HG03108 (cell line): Measurements from ENCODE around the gene MYL7.
"Not testable (repeated sequence)": the region's sequence is repeated elsewhere in the genome, so short reads cannot be mapped to it uniquely, and the experiment has no call there.

Source experiments
- ATAC-seq: cut with Tn5 transposase; IDR thresholded peaks from one replicate; pipeline ENCODE4 v1.9.1; 2021; ENCODE audit warnings: moderate library complexity; ENCODE audit not compliant: unreplicated experiment

The MYL7 gene, protein sequence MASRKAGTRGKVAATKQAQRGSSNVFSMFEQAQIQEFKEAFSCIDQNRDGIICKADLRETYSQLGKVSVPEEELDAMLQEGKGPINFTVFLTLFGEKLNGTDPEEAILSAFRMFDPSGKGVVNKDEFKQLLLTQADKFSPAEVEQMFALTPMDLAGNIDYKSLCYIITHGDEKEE

DNA sequence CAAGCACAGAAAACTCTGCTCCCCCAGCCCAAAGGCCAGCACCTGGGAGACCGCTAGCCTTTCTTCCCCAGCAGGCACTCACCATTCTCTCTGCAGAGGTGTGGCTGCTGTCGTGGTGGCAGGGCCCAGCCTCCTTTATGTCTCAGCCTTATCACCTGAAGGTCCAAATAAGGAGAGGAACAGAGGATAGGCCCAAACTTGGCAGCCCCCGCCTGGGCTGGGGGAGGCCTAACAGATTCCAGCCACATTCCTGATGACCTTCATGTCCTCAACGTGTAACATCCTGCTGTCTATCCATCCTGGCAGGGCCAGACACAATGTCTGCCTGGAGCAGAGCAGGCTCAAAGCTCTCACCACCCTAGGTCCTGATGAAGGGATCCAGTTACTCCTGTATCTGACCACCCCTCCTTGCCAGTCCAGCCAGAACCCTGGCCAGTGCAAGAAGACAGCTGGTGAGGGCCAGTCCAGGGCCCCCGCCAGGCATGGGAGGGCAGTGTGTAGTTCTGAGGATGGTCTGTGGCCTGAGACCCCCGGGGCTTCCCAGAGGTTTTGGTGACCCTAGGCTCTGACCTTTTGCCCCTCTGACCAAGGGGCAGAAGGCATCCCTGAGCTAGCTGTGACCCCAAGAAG lies at the start of gene MYL7:
Gene MYL7, minus strand, starts transcription at position 112 of the 630 bp plus-strand sequence. Its CDS starts 27 bp downstream, at position 85.
- no peak for ATAC-seq

DNA sequence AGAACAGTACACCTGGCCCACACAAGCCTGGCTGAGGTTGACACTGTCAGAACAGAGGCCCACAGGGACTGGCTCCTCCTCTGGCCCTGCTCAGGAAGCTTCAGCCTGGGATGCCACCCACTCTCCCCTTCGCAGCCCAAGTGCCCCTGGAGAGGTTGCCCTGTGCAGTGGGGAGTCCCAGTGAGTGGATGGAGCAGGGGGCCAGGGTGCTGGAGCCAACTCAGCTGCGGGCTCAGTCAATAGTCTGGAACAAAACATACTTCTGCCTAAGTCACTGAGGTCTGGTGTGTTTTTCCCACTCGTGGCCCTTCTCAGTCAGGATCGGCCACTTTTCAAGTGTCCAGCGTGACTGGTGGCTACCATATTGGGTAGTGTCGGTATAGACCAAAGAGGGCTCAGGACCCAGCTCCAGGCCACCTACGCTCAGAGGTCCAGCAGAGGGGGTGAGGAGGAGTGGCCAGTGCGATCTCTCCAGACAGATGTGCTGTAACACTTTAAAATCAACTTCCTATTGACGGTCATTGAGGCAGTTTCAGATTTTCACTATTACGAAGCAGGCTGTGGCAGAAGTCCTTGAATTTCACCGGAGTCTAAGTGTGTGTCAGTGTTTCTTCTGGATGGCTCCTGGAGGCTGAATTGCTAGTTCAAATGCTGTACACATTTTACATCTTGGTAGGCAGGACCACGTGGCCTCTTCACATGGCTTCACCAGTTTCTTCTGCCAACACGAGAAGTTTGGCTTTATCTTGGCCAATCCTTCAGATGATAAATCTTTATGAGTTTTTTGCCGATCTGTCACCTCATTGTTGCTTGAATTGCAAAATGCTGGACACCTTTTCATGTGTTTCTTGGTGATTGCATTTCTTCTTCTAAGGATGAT lies 49.1 kb upstream of the MYL7 start:
- ATAC-seq = no peak

DNA sequence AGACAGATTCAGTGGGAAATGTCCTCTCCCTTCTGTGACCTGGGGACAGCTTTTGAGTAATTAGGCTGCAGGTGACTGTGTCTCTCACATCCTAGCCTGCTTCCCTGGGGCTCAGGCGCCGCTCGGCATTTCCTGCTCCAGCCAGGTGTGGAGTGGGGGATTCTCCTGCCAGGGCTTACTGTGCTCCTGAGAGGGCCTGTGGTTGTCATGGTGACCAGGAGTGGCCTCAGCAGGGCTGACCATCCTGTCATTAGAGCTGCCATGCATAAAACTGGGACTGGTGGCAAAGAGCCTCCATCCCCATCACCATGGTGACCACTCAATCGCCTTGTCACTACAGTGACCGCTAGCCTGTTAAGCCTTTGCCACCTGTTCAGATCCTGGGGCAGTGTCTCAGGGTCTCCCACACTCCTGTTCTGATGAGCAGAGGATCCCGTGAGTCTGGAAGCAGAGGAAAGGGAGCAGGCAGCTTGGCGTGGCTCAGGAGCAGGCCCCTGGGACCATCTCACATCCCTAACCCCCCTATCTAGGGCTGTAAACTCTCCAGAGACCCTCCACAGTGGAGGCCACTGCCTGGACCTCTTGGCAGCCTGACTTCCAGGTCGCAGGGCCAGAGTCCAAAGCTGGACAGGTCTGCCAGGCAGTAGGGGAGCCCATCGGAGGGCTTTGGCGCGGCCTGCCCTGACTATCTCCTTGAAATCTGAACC lies 48.3 kb upstream of the MYL7 start, which contains the start of gene GCK:
Gene GCK, minus strand, starts transcription at position 154 of the 707 bp plus-strand sequence. CDS start 486 bp downstream, outside the sequence.
- ATAC-seq = no peak

DNA sequence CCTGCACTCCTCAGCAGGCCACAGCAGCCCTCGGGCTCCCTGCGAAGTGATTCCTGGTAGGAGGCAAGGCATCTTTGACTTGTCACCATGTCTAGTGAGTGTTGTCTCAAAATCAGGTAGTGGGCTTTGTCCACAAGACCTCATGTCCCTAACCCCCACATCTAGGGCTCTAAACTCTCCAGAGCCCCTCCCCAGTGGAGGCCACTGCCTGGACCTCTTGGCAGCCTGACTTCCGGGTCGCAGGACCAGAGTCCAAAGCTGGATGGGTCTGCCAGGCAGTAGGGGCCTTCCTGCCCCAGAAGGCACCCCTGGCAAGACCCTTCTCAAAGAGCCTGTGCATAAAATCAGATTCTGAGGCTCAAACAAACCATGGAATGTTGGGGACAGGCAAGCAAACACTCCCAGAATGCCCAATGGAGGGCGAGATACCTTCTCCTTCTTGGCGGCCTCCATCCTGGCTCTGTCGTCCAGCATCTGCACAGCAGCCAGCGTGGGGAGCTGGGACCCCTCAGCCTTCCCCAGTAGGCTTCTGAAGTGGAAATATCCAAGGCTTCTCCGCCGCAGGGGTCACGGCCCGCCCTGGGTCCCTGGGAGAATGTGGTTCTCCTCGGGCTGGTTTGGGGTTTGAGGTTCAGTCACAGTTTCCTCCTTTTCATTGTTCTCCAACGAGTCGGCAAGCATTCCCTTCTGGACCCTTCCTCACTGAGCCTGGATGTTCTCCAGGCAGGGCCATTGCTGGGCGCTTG lies 47.5 kb upstream of the MYL7 start:
- ATAC-seq = no peak

DNA sequence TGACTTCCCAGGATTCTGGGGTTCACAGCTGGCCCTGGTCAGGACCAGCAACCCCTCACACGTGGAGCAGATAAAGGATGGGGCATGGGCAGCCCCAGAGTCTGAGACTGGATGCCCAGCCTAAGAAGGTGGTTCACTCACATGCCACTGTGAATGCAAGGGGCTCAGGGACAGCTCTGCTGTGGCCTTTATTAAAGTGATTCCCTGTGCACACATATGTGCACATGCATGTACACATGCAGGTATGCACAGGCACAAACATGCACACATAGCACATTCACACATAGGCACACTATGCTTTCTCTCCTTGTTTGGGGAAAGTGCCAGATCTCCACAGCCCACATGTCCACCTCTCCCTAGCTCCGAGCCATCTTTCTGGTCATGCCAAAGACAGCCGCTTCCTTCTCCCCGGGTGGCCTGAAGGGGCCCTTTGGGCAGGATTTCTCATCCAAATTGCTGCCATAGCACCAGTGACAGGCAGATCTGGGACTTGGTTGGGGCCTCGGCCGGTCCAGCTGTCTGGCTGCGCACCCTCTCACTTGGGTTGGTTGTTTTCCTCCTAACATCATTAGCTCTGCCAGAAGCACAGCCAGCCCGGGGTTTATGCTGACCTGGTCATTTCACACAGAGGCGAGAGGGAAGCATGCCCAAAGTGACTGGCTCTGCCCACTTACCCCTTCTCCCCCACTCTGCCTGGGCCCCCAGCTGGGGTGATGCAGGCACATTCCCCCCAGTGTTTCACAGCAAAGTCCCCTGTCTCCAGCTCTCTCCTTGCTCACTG lies 46.7 kb upstream of the MYL7 start:
- ATAC-seq = no peak

DNA sequence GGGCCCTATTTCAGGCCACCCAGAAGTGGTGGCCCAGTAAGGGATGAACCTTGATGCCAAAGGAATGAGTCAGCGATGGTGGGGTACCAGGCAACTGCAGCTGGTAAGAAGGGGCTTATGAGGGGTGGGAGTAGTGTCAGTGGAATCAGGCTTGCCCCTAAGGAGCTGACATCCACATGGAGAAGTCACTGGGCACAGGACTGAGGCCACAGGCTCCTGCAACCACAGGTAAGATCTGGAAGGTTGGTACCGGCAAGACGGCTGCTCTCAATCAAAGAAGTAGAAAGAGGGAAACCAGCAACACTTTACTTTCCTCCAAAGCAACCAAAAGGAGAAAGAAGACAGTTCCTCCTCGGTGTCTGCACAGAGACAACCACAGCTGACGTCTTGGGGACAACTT lies 45.6 kb upstream of the MYL7 start:
- no peak for ATAC-seq

DNA sequence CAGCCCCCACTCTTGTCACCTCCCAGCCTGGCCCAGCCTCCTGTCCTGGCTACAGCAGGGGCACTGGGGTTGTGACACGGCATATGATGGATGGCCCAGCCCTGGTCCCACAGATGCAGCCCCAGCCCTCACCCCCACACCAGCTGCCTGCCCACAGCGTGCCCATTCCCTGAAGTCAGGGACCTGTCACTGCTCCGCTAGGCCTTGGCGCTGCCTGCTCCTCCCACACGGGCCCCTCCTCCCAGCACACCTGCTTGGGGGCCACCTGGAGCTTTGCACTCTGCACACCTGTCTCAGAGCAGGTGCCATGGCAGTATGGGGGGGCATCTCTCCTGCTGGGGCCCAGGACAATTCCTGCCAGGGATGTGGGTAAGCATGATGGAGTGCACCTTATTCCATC lies 44.6 kb upstream of the MYL7 start:
- ATAC-seq = no peak

DNA sequence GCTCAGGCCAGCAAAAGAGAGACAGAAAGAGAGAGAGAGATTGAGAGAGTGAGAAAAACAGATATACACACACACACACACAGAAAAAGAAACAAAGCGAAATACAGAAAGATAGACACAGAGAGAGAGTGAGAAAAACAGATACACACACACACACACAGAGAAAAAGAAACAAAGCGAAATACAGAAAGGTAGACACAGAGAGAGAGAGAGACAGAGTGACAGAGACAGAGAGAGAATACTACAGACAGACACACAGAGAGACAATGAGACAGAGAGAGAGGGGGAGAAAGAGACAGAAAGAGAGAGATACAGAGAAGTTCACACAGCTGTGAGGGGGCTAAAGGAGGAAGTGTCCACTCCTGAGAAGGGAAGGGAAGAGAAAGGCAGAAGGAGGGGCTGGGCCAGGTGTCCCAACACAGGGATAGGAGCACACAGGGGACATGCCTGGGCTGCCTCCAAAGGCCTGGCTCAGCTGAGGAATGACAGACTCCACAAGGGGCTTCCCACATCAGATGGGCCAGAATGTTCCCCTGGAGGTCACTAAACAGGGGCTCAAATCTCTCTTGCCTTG lies 43.8 kb upstream of the MYL7 start:
- no peak for ATAC-seq

DNA sequence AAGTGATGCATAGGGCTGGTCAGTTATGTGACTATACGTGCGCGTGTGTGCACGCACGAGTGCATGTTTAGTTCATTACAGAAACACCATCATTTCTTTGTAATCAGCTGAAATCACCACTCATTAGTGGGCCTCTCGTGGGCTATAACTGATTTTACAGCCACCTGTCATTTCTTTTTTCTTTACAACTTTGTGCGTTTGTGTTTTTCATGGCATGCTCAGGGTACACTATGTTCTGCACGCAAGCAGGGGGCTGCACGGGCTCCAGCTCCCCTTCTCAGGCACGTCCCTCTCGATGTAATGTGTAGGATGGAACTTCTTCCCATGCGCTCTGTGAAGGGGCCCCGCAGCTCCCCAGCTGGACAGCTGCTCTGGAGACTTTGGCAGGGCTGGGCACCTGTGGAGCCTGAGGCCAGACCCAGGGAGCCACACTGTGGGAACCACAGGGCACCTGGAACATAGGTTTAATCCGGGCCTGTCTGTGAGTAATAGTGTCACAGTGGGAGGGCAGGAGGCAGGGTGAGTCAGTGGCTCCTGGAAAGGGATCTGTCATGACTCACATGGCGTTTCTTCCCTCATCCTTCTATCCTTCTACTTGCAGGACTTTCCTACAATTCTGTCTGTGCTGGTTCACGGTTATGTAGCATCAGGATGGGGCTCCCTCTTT lies 43.2 kb upstream of the MYL7 start:
- ATAC-seq = no peak

DNA sequence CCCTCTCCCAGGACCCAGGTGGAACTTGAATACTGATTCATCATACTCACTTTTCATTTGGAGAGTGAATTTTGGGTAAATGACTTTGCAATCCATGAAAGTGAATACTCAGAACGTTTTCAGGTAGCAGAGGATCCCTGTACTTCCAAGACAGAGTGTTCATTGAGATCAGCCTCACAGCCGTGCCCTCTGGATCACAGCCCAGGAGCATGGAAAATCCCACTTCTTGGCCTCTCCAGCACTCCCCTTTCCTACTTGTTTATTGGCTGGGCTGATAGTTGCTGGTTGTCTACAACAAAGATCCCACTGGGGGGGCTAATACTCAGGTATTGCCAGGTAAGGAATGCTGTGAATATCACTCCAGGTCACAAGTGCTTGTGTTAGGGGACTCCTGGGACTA lies 42.3 kb upstream of the MYL7 start:
- ATAC-seq = no peak

DNA sequence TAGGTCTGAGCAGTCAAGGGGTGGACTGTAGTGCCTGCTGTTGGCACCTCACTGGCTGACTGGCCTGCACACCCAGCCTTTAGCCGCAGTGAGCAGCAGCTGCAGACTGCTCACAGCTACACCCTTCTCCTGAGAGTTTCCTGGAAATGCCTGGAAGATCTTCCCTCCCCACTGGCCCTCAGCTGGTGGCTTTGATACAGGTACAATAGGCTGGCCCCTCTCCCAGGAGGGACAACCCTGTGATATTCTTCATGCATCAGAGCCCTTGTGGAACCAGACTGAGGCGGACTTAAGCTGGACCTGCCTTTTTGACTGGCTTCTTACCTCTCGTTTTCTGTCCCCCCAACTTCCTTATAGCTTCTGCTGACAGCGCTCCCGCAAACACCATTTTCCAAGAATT lies 41.7 kb upstream of the MYL7 start:
- no peak for ATAC-seq

DNA sequence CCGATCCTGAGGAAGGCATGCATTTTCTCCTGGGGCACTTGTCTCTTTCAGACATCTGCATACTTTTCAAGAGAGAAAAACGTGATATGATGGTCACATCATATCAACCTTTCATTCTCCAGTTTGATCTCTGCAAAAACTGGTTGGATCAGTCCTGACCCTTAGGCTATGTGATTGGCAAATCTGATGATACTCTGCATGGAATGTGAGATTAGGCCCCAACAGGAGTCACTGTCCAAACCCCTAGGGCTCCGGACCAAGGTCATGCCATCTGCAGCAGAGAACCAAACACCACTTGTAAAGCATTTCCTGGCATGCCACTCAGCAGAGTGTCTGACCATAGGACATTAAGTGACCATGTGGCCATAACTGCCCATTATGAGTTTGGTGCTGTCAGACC lies 39.5 kb upstream of the MYL7 start:
- ATAC-seq = no peak

DNA sequence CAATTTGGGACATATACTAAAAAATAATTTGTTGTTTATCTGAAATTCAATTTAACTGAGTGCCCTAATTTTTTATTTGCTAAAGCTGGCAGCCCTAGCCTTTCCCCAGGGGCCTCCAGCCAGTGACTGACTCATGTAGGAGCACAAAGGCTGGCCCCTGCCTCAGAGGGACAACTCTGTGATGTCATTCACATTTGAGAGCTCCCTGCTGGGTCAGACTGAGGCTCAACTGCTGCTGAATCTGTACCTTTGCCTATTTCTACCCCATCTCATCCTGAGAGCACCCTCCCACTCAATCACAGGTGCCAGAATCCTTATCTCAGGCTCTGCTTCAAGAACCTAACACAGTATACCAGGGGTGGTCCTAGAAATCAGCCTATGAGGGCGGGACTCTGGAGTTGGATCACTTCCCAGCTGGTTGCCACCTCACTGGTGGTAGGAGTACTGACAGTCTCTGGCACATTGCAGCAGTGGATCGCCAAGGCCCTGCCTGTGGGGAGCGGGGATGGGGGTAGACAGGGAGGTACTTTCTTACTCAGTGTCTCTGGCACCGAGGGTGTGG lies 36.5 kb upstream of the MYL7 start:
- ATAC-seq = no peak

DNA sequence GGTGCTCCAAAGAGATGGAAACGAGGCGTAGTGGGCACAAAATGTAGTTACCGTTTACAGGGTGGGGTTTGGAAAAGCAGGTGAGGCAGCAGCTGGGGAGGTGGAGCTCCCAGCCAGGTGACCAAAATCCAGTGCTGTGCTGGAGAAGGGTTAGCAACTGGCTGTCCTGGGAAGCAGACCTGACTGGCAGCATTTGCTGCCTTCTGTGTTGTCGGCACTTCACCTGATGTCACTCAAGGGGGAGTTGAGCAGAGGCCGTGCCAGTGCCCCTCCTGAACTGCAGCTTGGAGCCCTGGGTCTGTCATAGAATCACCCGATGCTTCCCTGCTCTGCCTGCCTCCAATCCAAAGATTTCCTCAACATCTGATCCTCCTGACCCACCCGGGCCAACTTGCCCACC lies 35.4 kb upstream of the MYL7 start:
- ATAC-seq = no peak

DNA sequence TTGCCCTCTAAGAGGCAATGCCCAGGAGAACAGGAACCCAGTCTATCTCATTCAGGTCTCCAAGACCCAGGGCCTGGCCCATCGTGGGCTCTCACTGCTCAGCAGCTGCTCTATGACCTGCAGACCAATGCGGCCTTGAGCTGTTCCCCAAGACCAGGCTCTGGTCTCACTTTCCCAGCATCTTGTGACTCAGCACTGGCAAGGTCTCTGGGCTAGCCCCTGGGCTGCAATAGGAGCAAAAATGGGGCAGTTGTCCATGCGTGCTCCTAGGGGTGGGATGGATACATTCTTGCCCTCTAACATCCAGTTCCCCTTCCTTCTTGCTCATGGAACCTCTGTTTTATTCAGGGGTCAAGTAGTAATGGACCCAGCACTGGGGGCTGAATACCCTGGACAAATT lies 34.6 kb upstream of the MYL7 start:
- no peak for ATAC-seq

DNA sequence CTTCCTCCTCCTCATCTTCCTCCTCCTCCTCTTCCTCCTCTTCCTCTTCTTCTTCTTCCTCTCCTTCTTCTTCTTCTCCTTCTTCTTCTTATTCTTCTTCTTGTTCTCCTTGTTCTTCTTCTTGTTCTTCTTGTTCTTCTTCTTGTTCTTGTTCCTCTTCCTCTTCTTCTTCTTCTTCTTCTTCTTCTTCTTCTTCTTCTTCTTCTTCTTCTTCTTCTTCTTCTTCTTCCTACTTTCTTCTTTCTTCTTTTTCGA lies 33.5 kb upstream of the MYL7 start:
- ATAC-seq = not testable (repeated sequence)

DNA sequence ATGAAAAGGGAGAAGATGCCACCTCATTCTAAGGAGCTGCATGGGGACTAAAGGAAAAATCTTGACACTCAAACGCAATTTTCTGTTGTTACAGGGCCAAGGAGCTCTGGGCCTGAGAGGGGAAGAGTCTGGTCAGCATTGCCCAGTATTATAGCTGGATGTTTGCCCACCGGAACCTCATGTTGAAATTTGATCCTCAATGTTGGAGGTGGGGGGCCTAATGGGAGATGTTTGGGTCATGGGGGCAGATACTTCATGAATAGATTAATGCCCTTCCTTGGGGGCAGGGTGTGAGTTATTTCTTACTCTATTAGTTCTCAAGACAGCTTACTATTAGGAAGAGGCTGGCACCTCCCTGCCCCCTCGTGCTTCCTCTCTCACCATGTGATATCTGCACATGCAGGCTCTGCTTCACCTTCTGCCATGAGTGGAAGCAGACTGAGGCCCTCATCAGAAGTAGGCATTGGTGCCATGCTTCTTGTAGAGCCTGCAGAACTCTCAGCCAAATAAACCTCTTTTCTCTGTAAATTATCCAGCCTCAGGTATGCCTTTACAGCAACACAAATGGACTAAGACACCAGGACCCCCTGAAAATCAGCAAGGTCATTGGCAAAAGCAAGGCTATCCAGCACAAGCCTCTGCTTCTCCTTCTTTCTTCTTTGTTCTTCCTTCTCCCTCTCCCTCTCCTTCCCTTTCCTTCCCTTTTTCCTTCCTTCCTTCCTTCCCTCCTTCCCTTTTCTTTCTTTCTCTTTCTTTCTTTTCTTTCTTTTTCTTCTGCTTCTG lies 33.0 kb upstream of the MYL7 start:
- ATAC-seq = no peak

DNA sequence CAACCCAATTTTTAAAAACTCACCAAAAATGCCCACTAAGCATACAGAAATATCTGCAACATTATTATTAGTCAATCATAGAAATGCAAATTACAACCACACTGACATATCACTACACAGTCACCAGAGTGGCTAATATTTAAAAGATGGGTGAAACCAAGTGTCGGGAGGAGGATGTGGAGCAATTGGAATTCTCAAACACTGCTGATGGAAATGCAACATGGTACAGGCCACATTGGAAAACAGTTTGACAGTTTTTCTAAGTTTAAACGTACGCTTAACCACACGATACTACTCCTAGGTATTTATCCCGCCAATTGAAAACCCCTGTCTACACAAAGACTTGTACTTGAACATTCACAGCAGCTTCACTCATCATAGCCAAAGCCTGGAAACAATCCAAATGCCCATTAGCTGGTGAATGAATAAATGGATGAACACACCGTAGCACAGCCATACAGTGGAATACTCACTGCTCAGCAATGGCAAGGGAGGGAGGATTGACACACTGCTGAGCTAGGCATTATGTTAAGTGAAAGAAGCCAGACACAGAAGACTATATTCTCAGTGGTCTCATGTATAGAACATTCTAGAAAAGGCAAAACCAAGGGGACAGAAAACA lies 31.8 kb upstream of the MYL7 start:
- ATAC-seq = no peak
